Suppressor macrophage treated with lipopolysaccharide for 4 hours (primary cell): Measurements from ENCODE around the gene C2CD4C.

Source experiments
- DNase-seq: peaks from one replicate; pipeline ENCODE4 v3.0.0-alpha.2; 2020

C2CD4C gene

DNA sequence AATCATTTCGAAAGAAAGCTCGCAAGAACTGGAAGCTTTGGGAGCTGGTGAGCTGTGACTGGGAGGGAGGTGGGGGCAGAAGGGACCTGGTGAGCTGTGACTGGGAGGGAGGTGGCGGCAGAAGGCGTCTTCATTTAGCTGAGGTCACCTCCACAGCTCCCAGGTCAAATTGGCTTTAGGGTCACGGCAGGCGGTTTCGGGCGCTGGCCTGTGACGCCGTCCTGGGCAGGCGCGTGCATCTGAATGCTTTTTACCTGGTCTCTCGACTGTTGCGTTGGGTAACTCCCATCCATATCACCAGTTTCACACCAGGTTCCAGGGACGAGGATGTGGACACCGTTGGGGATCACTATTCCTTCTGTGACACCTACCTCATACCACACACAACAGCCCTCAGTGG lies 29.2 kb downstream of the C2CD4C start:
- DNase-seq = no peak

DNA sequence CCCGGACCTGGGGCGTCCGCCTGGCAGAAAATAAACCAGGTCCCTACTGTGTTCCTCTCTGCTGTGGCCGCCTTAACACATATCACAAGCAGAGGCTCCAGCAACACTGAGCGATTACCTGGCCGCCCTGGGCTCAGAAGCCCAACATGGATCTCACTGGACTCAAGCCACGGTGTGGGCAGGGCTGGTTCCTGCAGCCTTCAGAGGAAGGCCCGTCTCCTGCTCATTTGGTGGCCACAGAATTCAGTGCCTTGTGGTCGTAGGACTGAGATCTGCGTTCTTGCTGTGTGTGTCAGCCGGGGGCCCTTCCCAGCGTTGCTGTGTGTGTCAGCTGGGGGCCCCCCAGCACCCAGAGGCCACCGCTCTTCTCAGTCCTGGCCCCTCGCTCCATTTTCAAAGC lies 30.2 kb downstream of the C2CD4C start:
- DNase-seq = no peak

DNA sequence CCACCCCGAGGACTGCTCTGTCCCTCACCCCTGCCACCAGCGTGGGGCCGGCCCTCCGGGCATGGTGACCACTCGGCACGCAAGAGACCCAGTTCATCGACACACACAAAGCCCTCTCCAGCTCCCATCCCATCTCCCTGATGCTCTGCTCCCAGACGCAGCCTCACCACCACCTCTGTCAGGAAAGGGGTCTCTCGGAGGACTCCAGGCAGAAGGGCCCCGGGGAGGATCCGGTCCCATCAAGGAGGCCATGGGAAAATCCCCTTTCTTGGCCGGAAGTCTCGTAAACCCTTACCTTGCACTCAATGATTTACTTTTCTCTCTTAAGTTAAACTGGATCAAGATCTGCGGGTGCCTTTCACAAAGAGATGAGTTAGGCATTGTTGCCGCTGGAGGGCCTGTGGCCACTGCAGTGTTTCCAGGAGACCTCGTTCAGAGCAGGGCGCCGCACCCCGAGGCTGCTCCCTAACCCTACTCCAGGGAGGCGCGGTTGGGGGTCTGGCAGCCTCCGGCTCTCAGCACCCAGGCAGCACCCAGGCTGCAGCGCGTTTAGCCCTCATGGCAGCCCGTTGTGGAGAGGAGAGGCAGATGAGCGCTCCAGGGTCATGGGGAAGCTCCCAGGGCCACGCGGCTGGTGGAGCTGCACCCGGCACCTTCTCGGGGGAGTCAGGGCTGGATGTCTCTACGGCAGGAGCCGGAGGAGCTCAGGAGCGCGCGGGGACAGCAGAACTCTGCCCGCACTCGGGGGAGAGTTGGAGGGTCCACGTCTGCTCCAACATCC lies 31.0 kb downstream of the C2CD4C start:
- DNase-seq = no peak

DNA sequence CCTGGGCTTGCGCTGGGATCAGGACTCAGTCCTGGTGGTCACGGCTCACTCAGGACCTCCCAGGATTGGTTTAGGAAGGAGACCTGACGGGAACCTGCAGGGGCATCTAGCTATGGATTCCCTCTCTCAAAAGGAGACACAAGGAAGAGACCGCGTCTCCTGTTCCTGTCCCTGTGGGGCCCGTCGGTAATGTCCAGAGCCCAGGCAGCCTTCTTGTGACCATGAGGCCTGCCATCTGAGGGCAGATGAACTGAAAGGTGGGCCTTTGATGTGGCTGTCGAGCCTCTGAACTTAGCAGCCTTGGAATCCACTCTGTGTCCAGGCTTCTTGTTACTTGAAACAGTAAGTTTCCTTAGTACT lies 32.9 kb downstream of the C2CD4C start:
- DNase-seq = no peak

DNA sequence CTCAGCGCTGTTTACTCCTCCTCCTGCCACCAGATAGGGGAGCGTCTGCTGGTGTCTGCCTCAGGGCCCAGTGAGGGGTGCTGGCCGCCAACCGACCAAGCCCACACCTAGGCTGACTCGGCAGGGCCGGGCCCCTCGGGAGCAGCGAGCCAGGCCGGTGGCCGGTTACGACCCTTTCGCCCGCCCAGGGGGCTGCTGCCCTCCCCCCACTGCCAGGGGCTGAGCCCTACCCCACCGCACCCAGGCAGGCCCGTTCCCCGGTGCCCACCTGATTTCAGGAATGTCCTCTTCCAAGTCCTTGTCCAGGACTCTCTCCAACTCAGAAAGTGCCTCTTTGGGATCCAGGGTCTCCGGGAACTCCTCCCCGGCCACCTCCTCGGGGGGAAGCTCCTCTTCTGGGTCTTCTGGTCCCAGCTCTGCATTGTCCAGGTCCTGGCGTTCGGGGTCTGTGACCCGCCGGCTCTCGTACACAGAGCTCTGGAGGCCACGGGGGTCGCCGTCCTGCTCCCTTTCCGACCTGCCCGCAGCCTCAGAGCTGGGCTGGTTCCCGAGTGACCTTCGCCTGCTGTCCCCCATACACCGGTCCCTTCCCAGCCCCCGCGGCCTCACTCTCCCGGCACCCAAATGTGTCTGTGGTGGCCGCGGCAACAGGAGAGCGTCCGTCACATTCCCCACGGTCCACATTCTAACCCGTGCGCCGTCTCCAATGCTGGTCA lies 33.4 kb downstream of the C2CD4C start:
- DNase-seq = no peak

DNA sequence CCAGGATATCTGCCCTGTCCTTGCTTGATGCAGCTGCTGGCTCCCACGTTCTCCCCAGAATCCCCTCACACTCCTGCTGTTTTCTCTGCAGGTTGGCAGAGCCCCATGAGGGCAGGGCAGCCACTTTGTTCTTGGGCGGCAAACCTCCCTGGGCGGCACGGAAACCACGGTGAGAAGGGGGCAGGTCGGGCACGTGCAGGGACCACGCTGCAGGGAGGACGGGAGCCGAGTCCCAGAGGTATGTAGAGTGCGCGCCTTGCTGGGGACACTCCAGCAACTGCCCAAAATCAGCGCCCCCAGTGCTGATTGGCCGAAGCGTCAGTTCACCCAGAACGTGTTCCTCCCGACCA lies 34.1 kb downstream of the C2CD4C start:
- DNase-seq = no peak

DNA sequence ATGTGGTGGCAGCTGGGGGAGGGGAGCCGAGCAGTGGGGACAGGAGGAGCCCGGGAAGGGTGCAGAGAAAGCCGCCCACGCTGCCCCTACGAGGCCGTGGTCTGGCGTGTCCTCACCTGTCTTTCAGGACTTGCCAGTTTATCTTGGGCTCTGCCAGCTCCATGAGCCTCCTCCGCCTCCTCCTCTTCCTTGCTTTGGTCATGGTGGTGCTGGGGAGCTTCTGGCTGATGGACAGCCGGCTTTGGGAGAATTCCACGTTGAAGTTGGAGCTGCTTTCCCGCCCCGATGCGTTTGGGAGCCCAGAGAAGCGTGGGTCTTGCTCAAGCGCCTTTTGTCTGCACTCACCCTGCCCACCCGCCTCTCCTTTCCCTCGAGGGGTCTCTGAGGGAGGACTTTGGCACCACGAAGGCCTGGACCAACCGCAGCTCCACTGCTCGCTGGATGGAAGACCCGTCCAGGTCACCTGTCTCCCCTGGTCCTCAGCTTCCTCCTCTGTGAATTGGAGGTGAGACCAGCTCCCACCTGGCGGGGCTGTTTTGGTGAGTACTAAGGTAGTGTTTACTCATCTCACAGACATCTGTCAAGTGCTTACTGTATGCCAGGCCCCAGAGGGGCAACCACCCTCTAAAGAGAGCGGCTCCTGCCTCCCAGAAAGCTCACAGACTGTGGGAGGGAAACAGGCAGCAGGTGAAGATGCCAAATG lies 34.6 kb downstream of the C2CD4C start:
- DNase-seq = no peak

DNA sequence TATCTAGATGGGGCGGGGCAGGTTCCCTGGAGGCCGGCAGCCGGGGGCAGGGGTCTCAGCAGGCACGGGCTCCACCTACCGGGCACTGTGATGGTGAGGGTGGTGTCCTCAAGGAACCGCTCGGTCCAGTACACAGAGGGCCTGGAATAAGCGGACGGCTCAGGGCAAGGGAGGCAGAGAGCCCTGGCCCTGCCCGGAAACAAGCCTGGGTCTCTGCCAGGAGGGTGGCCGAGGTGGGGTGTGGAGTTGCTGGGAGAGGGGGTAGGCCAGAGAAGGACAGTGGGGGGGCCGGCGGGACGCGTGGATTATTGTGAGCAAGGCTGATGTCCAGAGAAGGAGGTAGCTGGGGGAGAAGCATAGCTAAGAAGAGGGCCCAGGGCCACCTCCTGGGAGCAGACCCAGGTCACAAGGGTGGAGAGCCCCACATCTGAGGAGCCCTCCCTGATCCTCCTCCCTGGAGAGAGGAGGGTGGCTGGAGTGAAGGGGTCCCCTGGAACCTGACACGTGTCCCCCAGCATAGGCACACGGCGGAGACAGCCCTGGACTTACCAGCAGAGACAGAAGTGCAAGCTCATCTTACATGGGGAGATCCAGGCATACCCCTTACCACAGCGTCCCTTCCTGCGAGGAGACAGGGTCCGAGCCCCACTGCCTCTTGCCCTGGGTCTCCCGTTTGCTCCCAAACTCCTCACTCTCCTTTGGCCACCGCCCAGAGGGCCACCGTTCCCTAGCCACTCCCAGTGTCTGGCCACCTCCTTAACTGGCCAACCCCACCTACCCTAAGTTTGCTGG lies 35.4 kb downstream of the C2CD4C start:
- no peak for DNase-seq

DNA sequence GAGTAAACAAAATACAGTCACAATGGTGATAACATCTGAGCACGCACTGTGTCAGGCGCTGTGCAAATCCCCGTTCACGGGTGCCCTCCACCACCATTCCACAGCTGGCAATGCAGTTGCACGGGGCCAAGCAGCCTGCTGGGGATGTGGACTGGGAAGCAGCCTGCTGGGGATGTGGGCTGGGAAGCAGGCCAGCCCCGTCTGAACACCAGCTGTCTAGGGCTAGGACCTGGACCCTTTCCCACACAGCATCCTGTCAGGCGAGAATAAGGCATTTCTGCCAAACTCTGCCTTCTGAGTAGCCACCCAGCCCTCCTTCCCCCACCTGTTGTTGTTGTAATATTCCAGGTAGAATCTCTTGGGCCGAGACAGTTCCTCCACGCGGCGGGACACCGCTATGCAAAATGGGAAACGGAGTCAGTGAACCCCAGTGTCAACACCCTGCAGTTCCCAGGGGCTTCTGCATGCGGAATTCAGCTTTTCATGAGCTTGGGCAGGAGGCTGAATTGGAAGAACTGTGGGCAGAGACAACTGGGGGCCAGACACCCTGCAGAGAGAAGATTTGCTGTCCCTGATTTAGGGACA lies 36.5 kb downstream of the C2CD4C start:
- no peak for DNase-seq

DNA sequence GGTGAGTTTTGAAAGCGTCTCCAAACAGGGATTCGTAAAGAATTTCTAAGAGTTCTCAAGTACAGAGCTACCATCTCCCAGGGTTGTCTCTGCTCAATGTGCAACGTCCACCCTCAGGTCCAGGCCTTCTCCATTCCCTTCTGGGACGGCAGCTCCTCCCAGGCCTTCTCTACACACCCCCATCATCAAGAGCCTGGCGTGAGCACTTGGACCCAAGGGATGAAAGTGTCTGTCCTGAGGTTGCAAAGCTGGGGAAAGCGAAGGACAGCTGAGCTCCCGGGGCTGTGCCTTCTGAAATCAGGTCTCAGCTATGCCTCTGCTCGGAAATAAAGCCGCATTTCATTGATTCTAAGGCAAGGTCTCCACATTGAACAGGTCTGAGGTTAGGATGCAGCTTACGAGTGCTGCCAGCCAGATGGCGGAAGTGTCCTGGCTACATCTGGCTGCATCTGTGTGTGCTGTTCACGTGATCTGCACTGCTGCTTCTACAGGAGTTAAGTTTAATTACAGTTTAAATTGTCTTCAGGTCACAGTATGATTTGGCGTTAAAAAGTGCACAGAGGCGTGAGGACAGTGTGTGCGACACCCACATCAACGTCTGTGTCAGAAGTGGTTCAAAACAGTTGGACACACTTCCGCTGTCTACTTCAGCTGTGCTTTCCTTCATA lies 37.3 kb downstream of the C2CD4C start:
- no peak for DNase-seq

DNA sequence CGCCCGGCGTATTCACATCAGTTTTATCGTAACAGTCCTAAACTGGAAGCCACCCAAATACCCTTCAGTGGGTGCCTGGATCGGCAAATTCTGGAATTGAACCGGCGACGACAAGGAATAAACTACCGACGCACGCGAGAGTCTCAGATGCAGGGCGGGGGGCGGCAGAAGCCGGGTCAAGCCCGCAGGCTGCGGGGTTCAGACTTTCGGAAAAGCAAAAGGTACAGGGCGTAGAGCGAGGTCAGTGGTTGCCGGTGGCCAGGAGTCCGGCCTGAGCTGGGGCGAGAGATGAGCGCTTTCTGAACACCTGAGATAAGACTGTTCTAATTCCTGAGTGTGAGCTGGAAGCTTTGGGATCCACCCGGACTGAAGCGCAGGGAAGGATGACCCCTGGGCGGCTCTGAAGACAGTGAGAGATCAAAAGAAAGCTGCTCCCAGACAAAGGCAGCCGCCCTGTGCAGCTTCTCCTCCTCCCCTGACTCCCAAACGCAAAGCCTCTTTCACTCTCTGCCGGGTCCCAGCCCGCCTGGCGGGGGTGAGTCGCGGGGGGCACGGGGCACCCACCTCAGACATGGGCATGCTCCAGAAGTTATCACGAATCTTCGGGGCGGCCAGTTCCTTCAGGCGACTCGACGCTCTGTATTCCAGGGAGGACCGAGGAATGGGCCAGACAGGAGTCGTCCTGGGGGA lies 38.2 kb downstream of the C2CD4C start:
- DNase-seq = no peak

DNA sequence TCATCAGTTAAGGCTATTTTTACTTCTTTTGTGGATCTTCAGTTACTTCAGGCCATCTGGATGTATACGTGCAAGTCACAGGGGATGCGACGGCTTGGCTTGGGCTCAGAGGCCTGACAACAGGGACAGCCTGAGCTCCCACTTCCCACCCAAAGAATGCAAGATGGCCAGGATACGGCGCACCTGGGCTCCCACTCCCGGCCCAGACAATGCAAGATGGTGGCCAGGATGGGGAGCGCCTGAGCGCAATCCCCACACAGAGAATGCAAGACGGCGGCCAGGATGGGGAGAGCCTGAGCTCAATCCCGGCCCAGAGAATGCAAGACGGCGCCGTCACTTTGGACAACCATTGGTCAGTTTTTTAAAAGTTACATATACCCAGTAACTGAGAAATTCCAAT lies 39.1 kb downstream of the C2CD4C start:
- DNase-seq = no peak

DNA sequence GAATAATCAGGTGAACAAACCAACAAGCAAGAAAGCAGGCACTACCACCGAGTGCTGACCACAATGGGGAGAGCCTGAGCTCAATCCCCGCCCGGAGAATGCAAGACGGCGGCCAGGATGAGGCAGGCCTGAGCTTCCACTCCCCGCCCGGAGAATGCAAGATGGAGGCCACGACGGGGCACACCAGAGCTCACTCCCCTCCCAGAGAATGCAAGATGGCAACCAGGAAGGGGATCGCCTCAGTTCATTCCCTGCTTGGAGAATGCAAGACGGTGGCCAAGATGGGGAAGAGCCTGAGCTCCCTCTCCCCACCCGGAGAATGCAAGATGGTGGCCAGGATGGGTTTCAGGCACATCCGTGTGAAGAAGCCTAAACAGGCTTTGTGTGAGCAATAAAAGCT lies 39.7 kb downstream of the C2CD4C start:
- no peak for DNase-seq

DNA sequence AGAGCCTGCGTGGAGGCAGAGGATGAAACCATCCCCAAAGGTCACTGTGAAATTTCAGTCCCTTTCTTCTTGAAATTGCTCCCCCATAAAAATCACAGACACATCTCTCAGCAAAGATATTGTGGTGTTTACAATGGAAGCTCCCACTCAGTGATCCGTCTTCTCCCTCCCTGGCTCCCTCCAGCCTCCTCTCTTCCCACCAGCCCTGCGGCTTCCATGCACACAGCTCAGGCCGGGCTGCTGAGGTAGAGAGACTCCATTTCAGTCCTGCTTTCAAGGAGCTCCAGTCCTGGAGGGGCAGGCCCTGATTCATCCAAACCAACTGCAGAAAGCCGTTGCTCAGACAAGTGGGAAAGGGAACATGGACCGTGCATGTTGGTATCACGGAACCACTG lies 40.3 kb downstream of the C2CD4C start:
- DNase-seq = no peak

DNA sequence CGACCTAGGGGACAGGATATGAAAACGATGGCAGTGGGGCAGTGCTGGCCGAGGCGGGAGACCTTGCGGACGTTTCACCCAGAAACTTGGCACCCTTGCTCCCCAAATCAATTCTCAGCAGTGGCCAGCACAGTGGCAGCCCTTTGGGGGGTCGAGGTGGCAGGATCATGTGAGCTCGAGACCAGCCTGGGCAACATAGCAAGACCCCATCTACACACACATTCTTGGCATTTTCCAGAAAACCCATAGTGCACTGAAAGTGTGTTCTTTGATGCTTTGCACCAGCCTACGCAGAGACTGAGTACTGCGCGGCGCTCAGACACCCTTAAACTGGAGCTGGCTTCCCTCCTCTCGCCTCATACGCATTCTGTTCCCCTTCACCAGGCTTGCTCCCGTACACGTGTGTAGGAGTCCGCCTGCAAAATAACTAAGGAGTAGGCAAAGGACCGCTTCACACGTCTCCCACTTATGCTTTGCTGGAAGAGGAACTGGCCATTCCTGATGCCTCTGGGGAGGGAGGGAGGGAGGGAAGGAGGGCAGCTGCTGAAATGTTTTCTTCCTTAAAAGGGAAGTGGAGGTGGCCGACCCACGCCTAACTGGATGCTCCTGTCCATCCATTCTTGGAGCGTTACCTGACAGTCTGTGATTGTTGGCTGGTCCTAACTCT lies 40.9 kb downstream of the C2CD4C start:
- no peak for DNase-seq

DNA sequence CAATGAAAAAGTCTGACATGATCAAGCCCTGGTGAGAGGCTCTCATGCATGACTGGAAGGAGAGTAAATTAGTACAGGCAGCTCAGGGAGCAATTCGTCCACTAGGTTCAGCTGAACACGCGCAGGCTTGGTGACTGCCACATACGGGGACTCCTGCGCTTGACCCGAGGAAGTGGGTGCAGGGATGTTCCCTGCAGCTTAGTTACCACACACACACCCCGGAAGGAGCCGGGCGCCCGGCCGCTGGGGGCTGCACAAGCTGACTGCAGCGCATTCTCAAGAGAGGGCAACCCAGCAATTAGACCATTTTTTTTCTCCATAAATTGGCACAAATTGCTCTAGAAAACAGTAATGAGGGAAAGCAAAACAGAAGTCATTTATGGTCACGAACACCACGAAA lies 41.4 kb downstream of the C2CD4C start:
- DNase-seq = no peak

DNA sequence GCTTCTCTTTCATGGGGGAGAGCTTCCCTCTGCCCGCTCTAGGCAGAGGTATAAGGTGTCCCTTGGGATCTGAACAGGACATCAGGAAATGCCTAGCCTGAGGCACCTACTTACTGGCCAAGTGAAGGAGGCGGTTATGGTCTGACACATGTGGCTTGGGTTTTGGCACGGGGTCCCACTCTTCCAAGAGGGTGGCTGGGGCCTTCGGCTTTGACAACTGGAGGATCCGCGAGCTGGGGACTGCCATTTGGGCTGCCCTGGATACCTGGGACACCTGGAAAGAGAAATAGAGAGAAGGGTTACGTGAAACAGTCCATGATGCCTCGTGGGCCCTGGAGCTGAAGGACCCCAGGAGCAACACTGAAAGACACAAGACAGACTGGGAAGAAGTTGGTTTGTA lies 42.0 kb downstream of the C2CD4C start:
- DNase-seq = no peak

DNA sequence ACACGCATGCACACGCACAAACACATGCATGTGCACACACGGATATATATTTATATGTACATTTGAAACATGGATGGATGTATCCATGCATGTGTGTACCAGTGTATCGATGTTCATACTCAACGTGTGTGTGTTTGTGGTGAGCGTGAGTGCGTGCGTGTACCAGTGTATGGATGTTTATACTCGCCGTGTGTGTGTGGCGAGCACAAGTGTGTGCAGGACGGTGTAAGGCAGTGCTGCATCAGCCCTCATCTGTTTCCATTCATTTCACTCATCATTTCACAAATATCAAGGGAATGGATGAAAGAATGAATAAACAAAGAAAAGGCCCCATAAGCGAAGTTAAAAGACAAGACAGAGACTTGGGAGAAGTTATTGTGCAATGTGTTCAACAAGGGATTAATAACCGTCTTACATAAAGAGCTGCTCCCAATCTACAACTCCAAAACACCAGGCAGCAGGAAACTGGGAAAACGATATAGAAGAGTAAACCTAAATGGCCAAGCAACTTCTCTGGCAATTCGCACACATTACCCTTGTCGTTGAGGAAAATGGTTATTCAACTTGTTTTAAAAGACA lies 42.7 kb downstream of the C2CD4C start:
- DNase-seq = no peak

DNA sequence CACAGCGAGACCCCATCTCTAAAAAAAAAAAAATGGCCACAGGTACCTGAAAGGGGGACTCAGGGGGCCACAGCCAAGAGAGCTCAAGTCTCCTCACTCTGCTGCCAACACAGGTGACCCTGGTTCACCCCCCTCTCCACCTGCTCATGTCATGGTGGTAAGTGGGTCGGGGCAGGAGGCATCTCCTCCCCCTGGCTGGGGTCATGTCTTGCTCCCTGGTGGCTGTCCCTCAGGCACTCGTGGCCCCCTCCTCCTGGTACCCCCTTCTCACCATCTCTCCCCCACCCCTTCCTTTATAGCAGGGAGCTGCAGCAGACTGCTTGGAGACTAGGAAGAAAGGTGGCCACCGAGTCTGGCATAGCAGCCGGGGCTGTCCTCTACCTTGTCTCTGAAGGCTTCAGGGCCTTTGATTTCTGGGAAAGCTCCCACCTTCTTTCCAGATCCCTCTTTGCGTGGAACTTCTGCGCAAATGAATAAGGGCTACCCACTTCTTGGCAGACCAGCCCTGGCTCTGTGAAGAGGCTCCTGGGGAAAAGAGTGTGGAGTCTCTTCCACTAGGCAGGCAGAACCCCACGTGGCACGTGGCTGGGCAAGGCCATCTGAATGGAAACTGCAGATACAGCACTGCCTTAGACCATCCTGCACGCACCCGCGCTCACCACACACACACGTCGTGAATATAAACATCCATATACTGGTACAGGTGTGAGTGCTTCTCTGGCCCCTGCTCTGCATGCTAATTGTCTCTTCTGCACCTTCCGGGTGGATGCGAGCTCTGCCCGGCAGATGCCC lies 44.3 kb downstream of the C2CD4C start:
- no peak for DNase-seq

DNA sequence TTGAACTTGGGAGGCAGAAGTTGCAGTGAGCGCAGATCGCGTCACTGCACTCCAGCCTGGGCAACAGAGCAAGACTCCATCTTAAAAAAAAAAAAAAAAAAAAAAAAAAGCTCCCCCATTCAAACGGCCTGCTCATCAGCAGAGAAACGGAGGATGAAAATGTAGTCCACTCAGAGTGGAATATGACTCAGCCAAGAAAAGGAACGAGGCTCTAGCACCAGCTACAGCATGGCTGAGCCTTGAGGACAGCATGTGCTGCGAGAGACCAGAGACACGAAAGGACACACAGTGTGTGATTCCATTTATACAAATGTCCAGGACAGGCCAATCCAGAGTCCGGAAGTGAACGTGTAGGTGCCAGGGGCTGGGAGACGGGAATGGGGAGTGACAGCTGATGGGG lies 46.3 kb downstream of the C2CD4C start:
- no peak for DNase-seq
